NCI-H446 (cell line): ENCODE results near the gene SLC9C1.

Source experiments
- DNase-seq, 2 experiments: peaks; one replicate each; lab custom pipeline; 2025; lab: John Stamatoyannopoulos, UW

SLC9C1 gene

DNA sequence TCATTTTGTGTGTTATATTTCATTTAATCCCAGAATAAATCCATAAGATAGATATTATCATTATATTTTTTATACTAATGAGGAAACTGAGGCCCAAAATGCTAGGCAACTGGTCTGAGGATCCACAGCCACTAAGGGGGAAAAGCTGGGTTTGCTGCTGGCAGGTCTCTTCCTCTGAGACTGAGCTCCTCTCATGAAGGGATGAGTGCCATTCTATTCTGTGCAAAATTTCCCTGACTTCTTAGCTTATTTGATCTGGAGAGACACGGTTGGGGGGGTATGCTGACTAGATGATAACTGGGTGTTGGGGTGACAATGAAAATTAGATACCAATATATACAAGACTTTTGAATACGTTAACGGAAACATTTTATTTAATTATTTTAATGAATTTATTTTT lies 162.9 kb downstream of the SLC9C1 start:
- no peak for DNase-seq

DNA sequence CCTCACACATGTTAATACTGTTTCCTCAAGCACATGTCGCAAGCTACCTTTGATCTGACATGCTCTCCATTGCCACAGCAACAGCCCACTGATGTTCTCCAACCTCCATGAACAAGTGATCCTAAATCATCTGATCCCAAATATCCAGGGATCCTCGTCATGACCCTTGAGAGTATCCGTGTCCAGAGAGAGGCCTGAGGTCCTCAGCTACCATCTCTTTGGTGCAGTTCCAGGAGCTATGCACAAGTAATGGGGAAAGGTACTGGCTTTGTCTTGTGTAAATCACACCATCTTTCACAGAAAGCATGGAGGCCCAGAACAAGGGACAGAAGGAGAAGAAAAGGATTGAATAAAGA lies 163.4 kb downstream of the SLC9C1 start:
- DNase-seq: no peak

DNA sequence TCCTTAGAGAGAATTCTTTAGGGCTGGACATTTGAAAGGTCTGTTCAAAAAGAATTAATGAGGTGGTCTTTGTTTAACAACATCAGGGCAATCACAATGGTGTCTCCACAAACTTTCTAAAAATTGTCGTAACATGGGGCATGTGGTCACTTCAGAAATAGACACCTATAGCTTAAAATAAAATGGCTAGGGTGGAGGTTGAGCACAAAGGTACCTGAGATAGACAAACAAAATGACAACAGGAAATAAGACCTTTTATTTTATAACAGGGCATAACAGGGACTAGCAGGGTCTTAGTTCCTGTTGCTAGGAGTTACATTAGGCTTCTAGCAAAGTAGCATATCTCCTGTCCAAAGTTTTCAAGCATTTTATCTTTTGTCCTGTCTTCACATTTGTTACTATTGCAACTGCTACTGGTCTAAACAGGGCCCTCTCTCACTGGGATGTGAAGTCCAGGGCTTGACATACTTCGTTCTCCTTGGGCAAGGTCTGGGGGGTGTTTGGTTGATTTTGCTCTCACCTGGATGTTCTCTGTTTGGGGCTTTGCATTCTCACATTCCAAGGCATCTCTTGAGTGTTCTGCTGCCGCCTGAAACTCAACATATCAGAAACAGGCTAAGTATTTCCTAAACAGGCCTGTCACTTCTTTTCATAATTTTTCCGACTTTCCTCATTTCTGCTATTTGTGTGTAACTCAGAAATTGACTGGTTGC lies 163.9 kb downstream of the SLC9C1 start:
- DNase-seq: no peak

DNA sequence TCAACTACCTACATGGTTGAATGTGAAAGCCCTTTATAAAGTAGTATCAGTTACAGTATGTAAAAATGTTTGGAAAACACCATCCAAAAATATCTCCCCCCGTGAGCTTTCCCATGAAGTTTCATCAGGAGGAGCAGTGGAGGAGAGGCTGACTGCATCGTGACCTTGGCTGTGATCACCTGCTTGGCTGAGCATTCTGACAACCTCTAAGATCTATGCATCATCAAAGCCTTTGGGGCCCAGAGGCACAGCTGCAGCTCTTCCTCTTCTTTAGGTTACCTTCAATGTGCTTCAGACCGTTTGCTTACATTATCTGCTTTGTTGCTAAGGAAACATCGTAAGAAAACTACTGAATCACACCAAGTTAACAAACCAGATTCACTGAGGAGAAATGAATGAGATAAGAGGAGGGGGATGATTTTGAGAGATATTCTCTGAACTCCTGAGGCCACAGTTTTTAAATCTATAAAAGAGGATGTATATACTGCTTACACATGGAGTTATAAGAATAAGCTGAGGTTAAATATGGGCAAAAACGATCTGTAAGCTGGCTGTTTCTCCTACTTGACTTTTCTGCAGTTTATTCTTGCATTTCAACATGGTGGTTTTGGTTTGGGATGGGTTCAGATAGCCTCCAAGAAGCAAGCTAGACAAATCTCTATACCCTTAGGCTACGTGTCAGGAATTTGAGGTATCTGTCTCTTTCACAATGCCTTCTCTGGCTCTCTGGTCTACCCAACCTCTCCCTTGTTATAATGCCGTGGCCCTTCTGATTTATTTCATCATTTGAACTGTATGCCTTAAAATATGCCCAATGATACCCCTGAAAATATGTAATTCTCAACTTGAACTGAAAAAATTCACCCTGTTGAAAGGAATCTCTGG lies 164.9 kb downstream of the SLC9C1 start:
- DNase-seq: no peak

DNA sequence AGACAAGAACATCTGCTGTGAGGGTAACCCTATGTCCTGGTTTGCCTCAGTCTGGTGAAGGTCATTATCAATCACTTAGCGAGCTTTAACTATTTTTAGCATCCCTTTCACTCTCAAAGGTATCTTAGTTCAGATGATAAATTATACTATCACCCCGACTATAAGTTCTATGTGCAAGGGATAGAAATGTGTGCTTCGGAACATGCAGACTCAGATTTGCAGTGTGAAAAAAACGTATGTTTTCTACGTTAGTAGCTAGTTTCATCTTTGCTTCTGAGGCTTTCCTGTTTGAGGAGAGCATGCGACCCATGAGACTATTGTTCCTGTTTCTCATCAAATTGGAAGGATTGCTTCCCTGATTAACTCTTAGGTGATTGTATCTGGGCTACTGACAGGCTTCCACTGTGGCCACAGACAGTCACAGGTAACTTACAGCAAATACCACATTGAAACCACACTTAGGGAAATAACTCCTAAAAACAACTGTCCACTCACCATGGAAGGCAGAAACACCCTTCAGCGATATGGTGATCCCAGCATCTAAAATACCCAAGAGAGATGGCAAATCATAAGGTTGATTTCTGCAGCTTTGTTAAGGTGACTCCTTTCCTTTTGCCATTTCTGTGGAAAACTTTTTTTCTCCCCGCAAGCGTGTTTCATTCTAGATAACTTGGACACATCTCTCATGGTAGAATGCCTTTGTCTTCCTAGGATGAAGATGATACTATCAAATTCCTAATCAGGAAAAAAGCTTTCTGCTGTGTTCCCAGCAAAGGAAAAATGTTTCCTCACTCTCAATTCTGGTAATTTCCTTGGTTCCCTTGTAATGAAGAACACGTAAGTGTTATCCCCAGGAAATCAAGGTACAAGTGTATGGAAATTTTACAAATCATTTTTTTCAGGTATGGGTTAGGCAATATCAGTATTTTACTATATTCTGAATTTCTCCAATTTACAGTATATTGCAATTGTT lies 166.2 kb downstream of the SLC9C1 start:
- DNase-seq: no peak

DNA sequence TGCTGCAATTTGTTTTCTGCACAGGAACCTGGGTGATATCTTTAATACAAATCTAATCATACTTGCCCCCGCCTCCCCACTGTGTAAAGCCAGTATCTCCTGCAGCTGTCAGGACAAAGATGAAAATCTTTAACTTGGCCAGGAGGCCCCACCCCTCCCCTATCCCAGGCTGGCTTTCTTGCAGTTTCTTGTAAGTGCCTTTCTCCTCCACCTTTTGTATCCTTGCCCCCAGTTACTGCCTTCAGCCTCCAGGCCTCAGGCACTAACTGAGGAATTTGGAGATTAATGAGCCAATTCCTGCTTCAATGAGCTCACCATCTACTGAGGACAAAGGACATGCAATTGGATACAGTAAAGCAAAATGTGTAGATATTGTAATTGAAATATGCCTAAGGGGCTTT lies 167.5 kb downstream of the SLC9C1 start:
- no peak for DNase-seq

DNA sequence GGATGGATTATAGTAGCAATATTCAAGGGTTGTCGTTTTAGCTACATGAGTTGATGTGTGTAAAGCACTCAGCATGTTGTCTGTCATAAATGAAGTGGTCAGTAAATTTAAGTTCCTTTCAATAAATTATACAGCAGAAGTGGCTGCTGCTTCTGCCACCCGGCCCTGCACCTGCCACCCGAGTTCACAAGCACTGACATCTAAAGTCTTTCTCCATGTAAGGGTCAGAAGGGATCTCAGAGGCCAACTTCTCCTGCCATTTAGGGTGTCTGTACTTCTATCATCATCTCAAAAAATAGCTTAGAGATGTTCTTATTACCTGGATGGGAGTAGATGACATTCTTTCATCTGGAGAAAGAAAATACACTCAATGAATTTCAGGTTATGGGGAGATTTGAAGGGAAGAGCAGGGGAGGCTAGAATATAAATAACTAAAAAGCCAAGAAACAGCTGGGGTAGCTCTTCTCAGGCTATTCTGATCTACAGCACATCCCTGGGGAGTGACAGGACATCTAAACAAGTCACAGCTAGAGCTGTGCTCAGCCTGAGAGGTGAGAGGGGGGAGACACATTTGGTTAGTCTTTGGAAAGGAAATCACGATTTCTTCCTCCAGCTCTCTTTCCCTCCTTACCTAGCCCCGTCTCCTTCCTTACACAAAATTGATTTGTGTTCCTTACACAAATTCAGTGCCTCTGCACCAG lies 169.0 kb downstream of the SLC9C1 start:
- DNase-seq: no peak

DNA sequence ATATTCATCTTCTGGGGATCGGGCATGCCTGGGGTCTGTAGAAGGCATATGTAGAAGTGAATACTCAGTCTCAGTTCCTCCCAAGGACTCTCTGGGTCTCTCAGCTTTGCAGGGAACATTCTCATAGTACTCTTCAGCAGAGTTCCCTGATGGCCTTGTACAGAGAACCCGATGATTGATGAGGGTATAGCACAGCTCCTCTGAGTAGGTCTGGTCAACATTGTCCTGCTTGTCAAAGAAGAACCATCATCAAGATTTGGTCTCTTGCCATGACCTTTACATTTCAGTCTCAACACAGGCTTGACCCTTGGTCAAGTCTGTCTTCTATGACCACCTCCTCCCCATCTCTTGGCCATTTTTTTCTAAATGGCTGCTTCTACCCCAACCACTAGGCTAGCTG lies 170.5 kb downstream of the SLC9C1 start:
- DNase-seq: no peak

DNA sequence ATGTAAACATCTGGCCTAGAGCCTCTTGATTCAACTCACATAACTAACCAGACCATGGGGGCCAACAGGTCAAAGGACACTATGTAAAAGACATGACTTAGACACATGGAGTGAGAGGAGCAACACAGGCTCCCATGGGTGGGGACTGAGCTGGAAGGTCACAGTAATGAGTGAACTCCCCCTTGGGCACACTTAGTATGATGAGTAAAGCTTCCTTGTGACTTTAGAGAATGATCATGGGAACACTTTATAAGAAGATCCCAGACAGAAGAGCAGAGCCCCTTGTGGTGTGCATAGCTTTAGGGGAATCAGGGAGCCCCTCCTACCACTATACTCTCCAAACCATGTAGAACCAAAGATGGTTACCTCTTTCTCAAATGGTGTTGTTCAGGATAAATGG lies 171.1 kb downstream of the SLC9C1 start:
- no peak for DNase-seq

DNA sequence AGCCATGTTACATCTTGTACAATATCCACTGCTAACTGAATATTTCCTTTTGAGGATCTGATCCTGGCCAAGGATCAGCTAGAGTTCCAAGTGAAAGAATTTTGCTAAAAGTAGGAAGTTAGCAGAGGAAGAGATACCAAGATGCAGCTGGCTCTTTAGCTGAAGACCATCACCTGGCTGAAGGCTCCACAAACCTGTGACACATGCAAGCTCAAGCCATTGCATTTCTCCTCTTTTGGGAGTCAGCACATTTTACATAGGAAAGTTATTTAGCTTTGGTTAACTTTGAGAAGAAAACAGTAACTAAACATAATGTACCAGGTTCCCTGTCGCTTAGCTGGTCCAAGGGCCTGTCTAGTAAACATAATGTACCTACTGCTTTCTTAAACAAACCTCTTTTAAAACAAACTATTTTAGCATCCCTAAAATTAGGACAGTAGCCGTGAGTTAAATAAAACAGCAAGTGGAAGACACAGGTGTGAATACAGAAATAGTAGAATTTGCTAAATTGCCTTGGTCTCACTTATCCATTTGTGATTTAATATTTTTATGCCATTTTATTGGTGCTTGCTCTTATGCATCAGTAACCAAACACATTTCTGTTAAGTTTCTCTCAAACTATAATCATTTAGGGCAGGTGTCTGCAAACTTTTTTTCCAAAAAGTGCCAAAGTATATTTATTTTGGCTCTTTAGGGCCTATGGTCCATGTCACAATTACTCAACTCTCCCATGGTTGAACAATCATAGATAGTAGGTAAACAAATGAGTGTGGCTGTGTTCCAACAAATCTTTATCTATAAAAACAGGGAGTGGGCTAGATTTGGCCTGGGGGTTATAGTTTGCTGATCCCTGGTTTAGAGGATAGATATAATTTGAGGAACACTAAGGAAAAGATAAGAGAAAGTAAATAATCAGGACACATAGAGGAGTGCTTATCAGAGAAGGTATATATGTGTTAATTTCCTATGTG lies 172.2 kb downstream of the SLC9C1 start:
- no peak for DNase-seq

DNA sequence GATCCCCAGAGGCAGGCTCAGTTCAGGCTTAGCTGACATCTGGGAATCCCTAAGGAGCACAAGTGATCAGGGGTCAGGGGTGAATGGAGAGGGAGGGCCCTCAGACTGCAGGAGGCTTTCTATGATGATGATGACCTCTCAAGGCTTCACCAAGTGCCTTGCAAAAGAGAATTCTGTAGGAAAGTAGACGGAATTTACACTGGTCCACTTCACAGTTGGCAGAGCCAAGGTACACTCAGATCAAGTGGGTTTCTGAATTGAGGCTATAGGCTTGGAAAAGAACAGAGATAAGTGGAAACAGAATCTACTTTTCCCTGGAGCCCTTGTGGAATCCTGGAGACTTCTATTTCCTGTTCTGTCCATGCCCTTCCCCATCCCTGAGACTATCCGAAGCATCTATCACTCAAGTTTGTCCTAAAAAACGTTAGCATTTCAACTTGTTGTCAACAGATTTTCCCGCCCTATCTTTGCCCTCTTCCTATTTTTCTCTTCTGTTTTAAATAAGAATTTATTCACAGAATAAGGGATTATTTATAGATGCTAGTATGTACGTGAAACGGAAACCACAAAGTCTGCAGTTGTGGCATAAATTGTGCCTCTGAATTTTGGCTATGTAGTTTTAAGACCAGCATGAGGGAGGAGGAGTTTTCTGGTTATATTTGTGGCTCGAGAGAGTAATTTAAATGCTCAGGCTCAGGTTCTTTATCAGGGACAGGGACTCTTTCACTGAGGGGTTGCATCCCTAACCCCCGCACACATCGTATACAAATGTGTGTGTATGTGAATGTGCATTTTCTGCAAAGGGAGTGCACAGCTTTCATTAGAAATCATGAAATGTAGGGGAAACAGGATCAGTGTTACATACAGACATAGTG lies 173.8 kb downstream of the SLC9C1 start:
- no peak for DNase-seq

DNA sequence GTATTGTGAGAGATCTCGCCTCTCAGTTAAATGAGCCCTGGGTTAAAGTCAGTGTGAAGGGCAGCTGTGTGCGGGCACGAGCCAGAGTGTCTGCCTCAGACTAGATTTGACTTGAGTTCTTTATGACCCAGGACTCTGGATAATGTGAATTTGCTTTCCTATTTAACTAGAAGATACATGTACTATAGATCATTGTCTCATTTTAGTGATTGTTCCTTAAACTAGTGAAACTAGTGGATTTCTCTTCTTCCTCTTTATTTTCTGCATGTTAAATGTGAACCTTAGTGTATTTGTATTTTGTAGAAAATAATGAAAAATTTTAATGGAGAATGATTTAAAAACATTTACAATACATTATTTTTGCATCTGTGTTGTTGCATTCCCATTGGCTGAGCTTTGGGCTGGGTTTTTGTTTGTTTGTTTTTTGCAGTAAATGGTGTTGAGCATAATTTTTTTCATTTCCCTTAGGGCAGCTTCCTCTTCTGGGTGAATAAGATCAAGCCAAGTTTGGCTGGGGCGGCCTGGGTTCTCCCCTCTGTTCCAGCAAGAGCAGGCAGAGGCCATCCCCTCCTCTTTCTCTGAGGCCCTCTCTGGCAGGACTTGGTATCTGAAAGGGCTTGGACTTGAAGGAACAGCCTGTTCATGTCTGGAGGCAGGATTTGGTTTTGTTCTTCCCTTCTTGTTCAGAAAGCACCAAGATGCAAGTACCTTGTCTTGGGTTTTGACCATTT lies 176.0 kb downstream of the SLC9C1 start:
- no peak for DNase-seq

DNA sequence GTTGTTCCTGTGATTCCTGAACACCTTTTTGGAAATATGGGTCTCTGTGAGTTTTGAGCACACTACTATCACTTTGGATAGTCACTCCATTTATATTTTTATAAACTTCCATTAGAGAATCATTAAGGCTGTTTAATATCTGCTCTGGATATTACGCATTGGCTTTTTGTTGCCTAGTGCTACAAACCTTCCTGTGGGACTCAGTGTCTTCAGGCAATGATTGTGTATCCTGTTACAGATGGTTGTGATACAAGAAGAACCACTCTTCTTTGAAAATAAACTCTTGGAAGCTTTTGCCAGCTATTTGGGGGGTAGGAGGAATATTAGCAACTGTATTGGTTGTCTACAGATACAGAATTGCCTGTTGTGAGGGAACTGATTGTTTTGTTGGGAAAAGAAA lies 176.6 kb downstream of the SLC9C1 start:
- DNase-seq: no peak

DNA sequence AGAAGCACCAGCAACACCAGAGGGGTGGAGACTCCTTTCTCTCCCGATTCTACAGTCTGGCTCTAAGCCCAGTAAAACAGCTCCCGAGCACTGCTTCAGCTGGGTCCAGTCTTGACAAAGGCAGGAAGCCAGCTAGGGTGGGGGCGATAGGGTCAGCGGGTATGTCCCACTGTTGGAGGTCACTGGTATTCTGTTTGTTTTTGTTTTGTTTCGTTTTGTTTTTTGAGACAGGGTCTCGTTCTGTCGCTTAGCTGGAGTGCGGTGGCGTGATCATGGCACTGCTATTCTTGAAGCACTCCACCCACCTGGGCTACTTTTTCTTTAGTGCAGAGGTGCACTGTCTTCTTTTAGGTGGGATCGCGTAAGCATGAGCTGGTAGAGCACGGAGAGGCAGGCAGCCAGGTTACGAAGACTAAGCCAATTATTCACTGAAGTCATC lies 177.2 kb downstream of the SLC9C1 start:
- DNase-seq: no peak

DNA sequence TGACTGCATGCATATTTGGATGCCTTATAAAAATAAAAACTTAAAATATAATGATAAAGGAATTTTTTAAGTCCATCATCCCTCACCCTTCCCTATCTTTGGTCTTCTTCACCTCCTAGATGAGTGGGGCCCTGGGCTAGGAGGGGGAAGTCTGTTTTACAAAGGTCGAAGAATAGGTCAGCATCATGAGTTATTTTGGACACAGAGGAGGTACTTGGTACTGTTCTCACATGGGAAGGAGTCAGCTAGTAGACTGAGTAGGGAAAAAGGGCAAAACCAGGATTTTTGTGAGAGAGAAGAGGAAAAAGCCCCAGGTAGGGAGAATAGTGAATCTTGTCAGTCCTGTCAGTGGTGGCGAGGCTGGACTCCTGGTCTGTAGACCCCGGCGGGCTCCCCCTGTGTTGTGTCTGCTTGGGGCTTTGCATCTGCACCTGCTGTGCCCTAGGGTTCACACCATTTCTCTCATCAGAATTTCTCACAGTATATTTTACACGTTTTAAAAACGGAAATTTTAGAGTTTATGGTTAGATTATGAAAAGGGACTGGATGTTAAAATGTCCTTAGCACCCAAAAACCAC lies 178.1 kb downstream of the SLC9C1 start:
- no peak for DNase-seq

DNA sequence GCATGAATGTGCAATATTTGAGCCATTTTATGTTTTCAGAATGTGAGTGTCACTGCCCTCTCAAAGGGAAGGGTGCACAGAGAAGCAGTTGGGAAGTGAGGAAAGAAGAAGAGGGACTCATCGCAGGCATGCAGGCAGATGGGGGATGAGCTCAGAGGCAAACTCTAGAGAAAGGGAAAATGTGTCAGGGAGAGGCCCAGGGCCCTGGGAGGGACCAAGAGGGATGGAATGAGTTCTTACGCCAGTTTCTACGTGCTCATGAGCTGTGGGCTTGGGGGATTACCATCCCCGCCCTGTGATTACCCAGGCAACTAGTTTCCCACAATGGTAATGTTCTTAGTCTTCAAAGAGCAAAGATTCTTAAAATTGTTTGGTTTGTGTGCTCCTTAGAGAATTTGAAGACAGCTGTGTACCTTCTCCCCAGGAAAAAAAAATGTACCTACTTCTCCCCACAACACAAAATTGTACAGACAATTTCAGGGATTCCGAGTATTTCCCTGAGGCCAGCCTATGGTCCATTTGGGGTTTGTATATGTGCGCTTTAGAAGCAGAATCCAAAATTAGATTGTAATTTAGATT lies 178.8 kb downstream of the SLC9C1 start:
- no peak for DNase-seq

DNA sequence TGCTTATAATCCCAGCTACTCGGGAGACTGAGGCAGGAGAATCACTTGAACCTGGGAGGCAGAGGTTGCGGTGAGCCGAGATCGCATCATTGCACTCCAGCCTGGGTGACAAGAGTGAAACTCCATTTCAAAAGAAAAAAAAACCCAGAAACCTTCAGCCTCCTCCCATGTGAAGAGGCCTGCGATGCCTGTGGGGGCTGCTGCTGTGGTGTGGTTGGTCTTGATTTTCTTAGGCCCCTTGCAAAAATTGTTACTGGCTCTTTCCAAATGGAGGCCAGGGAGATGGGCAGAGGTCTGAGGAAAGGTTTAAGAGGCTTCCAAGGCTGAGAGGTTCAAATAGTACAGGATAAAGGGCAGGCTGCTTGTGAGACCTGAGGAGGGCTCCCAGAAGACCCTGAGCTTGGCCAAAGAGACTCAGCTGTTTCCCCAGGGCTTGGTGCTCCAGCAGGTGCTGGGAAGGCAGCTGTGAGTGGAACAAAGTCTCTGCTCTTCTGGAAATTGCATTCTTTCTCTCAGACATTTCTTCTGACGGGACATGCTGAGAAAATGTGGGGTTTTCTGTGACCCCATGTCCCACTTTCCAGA lies 179.3 kb downstream of the SLC9C1 start:
- no peak for DNase-seq
